Measurements from ENCODE around the gene CNN2. TPM values are rescaled to one million over a fixed set of nuclear protein-coding genes. Genes with fewer than 3 reads are reported as not detected.

The CNN2 gene
- total RNA-seq, 6 experiments from 2014 or later = 16.4 to 53.8 (median 22.2) TPM

DNA sequence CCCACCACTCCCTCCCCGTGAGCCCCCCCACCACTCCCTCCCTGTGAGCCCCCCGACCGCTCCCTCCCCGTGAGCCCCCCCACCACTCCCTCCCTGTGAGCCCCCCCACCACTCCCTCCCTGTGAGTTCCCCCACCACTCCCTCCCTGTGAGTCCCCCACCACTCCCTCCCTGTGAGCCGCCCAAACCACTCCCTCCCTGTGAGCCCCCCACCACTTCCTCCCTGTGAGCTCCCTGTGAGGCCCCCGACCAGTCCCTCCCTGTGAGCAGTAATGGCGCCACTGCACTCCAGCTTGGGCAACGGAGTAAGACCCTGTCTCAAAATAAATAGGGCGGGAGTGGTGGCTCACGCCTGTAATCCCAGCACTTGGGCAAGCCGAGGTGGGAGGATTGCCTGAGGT, 23.4 kb downstream of the CNN2 start:
- intact Hi-C loops (cut with DNase I) = no loop called here
- ATAC-seq (no peak), DNase-seq (no peak)
- H3K27ac ChIP-seq = no peak overlapping the region
- WGBS (ENCODE audit: insufficient coverage, low coverage, low lambda C conversion rate, missing lambda C conversion rate) = 66% methylated on average over 11 of the region's 11 CpGs
- H3K27me3 ChIP-seq = no peaks in the 10 kb centered on the region
- H3K4me3 ChIP-seq = no peak overlapping the region
- TF ChIP-seq, protein P1, sequence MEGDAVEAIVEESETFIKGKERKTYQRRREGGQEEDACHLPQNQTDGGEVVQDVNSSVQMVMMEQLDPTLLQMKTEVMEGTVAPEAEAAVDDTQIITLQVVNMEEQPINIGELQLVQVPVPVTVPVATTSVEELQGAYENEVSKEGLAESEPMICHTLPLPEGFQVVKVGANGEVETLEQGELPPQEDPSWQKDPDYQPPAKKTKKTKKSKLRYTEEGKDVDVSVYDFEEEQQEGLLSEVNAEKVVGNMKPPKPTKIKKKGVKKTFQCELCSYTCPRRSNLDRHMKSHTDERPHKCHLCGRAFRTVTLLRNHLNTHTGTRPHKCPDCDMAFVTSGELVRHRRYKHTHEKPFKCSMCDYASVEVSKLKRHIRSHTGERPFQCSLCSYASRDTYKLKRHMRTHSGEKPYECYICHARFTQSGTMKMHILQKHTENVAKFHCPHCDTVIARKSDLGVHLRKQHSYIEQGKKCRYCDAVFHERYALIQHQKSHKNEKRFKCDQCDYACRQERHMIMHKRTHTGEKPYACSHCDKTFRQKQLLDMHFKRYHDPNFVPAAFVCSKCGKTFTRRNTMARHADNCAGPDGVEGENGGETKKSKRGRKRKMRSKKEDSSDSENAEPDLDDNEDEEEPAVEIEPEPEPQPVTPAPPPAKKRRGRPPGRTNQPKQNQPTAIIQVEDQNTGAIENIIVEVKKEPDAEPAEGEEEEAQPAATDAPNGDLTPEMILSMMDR (IDR thresholded peaks at IDR 0.05) = no peak
- no peak for TF ChIP-seq POLR2A (IDR thresholded peaks at IDR 0.05)
- H3K4me1 ChIP-seq = no peaks in the 10 kb centered on the region
- H3K36me3 ChIP-seq = no peaks in the 10 kb centered on the region
- H3K9me3 ChIP-seq = no peaks in the 10 kb centered on the region

GRCh38 chr19:1050989-1051788, 24.8 kb downstream of the CNN2 start:
- intact Hi-C loops (cut with DNase I) = no loop called here
- Histone ChIP-seq H3K27ac (no peak overlapping the region), H3K27me3 (no peaks in the 10 kb centered on the region), H3K36me3 (no peaks in the 10 kb centered on the region), H3K4me3 (no peak overlapping the region), H3K9me3 (no peaks in the 10 kb centered on the region), H3K4me1 (no peaks in the 10 kb centered on the region)
- 91% methylated on average over 8 of the region's 31 CpGs for WGBS (ENCODE audit: insufficient coverage, low coverage, low lambda C conversion rate, missing lambda C conversion rate)
- ATAC-seq = no peak
- DNase-seq = peak in 1 of 3 donors; percentile 45
- TF ChIP-seq POLR2A (IDR thresholded peaks at IDR 0.05) = no peak
- TF ChIP-seq, protein P1 (IDR thresholded peaks at IDR 0.05) = no peak

GRCh38 chr19:1051791-1052190, 25.4 kb downstream of the CNN2 start:
- no peaks in the 10 kb centered on the region for H3K9me3 ChIP-seq
- no peaks in the 10 kb centered on the region for H3K36me3 ChIP-seq
- no peak overlapping the region for H3K4me3 ChIP-seq
- DNase-seq (no peak), ATAC-seq (no peak)
- H3K27ac ChIP-seq = no peak overlapping the region
- no CpG with 5 or more reads among the region's 17 CpGs for WGBS (ENCODE audit: insufficient coverage, low coverage, low lambda C conversion rate, missing lambda C conversion rate)
- TF ChIP-seq, protein P1 (IDR thresholded peaks at IDR 0.05) = no peak
- TF ChIP-seq POLR2A (IDR thresholded peaks at IDR 0.05) = no peak
- intact Hi-C loops (cut with DNase I) = no loop called here
- no peaks in the 10 kb centered on the region for H3K27me3 ChIP-seq
- H3K4me1 ChIP-seq = no peaks in the 10 kb centered on the region

GRCh38 chr19:1052349-1052975, 26.1 kb downstream of the CNN2 start:
- intact Hi-C loops (cut with DNase I) = no loop called here
- H3K4me3 ChIP-seq = no peak overlapping the region
- ATAC-seq (no peak), DNase-seq (no peak)
- H3K4me1 ChIP-seq = no peaks in the 10 kb centered on the region
- no peaks in the 10 kb centered on the region for H3K36me3 ChIP-seq
- no peaks in the 10 kb centered on the region for H3K9me3 ChIP-seq
- WGBS (ENCODE audit: insufficient coverage, low coverage, low lambda C conversion rate, missing lambda C conversion rate) = 77% methylated on average over 4 of the region's 5 CpGs
- TF ChIP-seq, protein P1 (IDR thresholded peaks at IDR 0.05) = no peak
- TF ChIP-seq POLR2A (IDR thresholded peaks at IDR 0.05) = no peak
- H3K27me3 ChIP-seq = no peaks in the 10 kb centered on the region
- H3K27ac ChIP-seq = no peak overlapping the region
